Measurements from ENCODE around the gene ADAMTS17.
"Not testable (repeated sequence)": the region's sequence is repeated elsewhere in the genome, so short reads cannot be mapped to it uniquely, and the experiment has no call there.

ADAMTS17 gene

GRCh38 chr15:100107151-100107550 is 234.6 kb downstream of the ADAMTS17 start:
- no peak for DNase-seq (ENCODE audit: low read depth)

DNA sequence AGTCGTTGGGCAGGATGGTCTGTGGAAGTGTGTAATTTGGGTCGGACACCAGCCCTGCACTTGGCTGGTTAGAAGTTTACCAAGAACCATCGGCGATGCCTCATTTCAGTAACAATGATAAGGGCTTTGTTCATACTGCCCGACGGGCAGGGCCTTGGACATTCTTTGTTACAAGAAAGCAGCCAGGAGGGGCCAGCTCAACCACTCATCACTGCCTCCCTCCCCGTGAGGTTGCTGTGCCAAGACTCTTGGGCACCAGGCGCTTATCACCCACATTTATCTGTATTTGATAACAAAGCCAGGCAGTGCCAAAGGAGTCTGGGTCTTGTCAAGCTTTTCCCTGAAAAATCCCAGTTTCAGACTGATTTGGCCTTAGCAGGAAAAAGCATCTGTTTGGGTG is 235.0 kb downstream of the ADAMTS17 start:
- DNase-seq (ENCODE audit: low read depth): no peak

DNA sequence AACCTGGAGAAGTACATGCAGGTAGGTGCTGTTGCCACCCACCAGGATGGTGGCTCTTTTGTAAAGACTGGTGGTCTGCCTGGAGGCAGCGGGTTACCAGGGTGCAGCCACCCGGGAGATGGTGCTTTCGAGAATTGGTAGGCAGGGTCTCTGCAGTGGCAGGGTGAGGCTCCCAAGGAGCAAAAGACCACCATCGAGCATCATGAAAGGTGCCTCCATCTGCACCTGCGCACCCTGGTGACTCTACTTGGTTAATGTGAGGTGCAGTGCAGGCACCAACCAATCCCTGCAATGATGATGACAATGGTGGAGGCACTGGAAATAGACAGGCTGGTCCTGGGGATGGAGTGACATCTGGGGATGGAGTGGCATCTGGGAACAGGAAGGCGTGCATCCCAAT is 236.7 kb downstream of the ADAMTS17 start:
- DNase-seq (ENCODE audit: low read depth): no peak

DNA sequence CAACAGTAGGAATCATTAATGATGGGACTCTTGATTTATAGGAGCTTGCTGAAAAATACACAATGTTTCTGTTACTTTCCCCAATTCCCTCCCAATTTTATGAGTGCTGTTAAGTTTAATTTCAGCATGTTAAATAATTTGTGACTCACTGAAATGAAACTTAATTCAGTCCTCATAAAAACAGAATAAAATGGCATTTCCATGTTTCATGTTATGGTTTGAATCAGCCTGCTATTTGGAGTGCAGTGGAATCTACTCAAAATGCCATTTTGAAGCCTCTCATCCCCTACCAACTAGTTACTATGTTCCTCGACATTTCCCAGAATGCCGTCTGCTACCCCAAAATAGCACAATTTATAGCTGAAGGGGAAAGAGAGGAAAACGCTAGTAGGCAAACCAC is 237.5 kb downstream of the ADAMTS17 start:
- DNase-seq (ENCODE audit: low read depth): no peak

- DNase-seq (ENCODE audit: low read depth): no peak
These were observed 237.9 kb downstream of the ADAMTS17 start for GRCh38 chr15:100103828-100104227.

GRCh38 chr15:100101426-100102089 is 240.2 kb downstream of the ADAMTS17 start:
- DNase-seq (ENCODE audit: low read depth): no peak

- no peak for DNase-seq (ENCODE audit: low read depth)
These were observed 240.8 kb downstream of the ADAMTS17 start for GRCh38 chr15:100100926-100101325.

GRCh38 chr15:100099976-100100375 is 241.8 kb downstream of the ADAMTS17 start:
- no peak for DNase-seq (ENCODE audit: low read depth)

DNA sequence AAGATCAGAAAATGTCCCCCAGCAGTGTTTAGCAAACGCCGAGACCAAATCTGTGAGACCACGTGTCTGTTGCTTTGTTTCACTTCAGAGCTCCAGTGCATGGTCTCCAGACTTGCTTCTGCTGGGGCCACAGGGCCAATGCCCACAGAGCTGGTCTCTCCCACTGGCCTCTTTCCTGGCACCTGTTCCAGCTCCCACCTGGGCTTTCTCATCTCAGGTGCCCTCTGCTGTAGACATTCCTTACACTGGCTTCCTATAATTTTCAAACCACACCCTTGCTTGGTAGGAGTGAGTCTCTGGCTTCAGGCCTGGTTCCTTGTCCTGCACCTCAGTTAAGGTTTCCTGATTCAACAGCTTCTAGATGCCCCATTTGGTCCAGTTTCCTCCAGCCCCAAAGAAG is 243.1 kb downstream of the ADAMTS17 start:
- DNase-seq (ENCODE audit: low read depth): no peak

GRCh38 chr15:100097342-100098127 is 244.2 kb downstream of the ADAMTS17 start:
- DNase-seq (ENCODE audit: low read depth): no peak

DNA sequence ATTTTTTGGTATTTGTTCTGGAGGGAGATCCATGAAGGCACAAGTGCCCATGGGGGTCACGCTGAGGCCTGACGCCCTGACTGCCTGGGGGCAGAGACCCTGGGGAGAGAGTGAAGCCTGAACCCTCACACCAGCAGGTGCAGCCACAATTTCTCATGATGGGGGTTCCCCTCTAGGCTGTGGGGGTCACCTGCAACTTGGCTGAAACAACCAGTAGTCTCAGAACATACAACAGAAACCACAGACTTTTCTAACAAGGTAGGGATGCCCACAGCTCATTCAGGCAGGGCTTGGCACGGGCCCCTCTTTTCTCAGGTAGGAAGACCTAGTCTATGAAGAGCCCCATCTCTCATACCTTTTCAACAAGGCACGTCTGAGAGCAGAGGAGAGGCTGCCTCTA is 245.1 kb downstream of the ADAMTS17 start:
- no peak for DNase-seq (ENCODE audit: low read depth)

DNA sequence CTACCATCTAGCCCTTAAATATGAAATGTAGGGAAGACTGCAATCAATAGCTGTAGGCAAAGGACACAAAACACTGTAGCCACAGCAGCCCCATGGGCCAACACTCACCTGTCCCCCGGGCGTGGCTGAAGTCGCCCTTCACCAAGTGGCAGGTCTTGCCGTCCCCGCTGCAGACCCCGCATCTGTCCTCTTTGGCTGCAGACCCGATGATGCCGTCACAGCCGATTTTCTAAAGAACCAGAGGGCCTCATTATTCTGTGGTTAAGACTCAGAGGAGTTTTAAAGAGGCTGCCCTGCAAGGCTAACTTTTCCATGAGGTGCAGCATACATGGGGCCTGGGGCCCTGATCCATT is 245.6 kb downstream of the ADAMTS17 start:
- DNase-seq (ENCODE audit: low read depth): no peak

DNA sequence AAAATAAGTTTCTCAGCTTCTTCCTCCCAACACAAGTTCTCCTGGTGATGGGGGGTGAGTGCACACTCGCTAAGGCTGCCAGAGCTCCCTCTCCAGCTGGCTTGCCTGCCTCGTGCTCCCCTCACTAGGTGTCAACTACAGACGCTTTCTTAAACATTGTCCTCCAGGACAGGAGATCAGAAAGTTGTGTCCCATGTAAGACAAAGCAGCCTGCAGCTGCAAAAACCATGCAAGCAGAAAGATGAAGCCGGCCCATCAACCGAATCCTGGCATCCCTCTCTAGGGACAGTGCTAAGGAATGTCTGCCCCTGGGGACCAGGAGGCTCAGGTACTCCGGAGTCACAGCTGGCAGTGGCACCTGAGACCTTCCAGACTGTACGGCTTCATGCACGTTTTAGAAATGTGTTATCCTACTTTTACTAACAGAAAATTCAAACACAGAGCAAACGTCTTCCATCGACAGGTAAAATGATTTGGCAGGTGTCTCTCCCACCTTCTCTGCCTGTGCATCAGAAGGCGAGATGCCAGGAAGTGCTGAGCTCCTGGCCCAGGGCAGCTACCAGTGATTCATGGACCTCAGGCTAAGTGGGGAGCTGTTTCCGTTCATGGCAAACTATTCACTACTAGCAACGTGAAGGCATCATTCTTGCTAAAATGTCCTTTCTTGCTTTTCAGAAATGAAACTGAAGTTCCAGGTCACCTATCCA is 246.1 kb downstream of the ADAMTS17 start:
- DNase-seq (ENCODE audit: low read depth): no peak

- no peak for DNase-seq (ENCODE audit: low read depth)
These were observed 247.7 kb downstream of the ADAMTS17 start for GRCh38 chr15:100094127-100094510.

DNA sequence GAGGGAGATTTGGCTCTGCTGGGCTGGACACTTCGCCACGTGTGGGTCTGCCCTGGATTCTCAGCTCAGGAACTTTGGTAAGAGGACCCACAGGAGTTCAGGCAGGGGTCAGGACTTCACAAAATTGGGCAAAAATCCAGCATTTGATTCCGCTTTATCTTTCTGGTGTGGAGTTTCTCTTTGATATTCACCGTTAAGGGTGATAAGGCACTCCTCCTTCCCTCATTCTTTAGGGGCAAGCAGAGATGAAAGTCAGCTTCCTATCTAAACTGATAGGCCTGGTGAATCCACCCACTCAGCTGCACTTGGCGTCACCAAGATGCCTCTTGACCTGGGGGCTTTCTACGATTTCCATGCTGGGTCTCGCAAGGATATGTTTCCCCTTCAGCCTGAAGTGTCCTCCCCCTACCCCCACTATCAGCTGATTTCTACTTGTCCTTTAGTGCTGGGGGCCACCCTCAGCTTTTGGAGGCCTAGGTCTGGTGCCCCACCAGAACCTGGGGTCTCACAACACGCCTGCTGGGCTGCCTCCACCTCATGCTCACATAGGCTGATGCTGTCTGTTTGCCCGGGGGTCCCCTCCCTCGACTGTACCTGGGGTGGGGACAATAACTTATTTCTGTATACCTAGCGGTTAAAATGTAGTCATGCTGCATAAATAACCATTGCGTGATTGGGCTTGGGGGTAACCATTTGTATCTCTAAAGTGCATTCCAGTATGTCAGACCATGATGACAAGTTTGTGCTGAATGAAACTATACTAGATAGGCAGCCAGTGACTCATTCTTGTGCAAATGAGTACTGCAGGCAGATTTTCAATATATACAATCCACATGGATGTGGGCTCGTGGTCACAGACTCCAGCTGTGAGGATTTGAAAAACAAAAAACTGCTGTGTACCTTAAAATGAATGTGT is 248.3 kb downstream of the ADAMTS17 start:
- no peak for DNase-seq (ENCODE audit: low read depth)

- DNase-seq (ENCODE audit: low read depth): no peak
These were observed 249.7 kb downstream of the ADAMTS17 start for GRCh38 chr15:100092034-100092433.

- DNase-seq (ENCODE audit: low read depth): no peak
These were observed 251.4 kb downstream of the ADAMTS17 start for GRCh38 chr15:100090411-100090810.

DNA sequence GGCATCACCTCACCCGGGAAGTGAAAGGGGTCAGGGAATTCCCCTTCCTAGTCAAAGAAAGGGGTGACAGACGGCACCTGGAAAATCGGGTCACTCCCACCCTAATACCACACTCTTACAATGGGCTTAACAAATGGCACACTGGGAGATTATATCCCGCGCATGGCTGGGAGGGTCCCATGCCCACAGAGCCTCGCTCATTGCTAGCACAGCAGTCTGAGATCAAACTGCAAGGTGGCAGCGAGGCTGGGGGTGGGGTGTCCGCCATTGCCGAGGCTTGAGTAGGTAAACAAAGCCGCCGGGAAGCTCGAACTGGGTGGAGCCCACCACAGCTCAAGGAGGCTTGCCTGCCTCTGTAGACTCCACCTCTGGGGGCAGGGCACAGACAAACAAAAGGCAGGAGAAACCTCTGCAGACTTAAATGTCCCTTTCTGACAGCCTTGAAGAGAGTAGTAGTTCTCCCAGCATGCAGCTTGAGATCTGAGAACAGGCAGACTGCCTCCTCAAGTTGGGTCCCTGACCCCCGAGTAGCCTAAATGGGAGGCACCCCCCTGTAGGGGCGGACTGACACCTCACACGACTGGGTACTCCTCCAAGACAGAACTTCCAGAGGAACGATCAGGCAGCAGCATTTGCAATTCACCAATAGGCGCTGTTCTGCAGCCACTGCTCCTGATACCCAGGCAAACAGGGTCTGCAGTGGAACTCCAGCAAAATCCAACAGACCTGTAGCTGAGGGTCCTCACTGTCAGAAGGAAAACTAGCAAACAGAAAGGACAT is 257.5 kb downstream of the ADAMTS17 start:
- not testable (repeated sequence) for DNase-seq (ENCODE audit: low read depth)

DNA sequence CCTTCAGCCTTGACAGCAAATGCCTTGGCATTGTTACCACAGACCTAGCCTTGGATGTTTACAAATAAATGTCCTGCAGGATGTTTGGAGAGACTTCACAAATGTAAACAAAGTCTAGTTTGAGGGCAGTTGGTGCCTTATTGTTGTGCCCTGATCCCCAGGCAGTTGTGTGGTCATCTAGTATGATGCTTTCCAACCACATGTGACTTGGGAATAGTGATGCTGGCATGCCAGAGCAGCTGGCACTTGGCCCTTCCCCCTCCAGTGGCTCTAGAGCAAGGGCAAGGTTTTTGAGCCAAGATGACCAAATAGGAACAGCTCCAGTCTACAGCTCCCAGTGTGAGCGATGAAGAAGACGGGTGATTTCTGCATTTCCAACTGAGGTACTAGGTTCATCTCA is 258.2 kb downstream of the ADAMTS17 start:
- no peak for DNase-seq (ENCODE audit: low read depth)

- DNase-seq (ENCODE audit: low read depth): no peak
These were observed 258.9 kb downstream of the ADAMTS17 start for GRCh38 chr15:100082761-100083402.

GRCh38 chr15:100081454-100081853 is 260.3 kb downstream of the ADAMTS17 start:
- DNase-seq (ENCODE audit: low read depth): no peak
